ENCODE data around the gene AP3B2.

Gene AP3B2

DNA sequence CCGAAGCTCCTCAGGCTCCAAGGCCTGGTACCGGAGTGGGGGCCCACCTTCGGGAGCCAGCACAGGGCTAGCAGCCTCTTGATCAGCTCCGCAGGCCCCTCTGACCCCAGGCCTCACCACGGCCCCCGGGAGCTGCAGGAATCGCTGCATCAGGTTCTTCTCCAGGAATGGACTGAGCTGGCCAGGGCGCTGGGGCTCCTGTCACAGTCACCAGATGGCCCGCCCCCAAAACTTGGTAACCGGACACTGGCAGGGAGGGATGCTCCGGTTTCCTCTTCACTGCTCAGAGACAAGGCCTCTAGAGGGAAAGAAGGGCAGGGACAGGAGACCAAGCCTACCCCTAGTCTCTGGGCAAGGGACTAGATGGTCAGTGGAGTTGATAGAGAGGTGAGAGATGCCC is 9.9 kb downstream of the AP3B2 start:
- no peaks in the 10 kb centered on the region for H3K27me3 ChIP-seq (ENCODE audit: insufficient read depth, low read length, poor library complexity)
- no peak for DNase-seq
- ATAC-seq (ENCODE audit: insufficient read depth, low read depth), result no peak
- TF ChIP-seq, protein P1, sequence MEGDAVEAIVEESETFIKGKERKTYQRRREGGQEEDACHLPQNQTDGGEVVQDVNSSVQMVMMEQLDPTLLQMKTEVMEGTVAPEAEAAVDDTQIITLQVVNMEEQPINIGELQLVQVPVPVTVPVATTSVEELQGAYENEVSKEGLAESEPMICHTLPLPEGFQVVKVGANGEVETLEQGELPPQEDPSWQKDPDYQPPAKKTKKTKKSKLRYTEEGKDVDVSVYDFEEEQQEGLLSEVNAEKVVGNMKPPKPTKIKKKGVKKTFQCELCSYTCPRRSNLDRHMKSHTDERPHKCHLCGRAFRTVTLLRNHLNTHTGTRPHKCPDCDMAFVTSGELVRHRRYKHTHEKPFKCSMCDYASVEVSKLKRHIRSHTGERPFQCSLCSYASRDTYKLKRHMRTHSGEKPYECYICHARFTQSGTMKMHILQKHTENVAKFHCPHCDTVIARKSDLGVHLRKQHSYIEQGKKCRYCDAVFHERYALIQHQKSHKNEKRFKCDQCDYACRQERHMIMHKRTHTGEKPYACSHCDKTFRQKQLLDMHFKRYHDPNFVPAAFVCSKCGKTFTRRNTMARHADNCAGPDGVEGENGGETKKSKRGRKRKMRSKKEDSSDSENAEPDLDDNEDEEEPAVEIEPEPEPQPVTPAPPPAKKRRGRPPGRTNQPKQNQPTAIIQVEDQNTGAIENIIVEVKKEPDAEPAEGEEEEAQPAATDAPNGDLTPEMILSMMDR (IDR thresholded peaks at IDR 0.05; ENCODE audit: borderline replicate concordance, extremely low read depth, low read length, poor library complexity, severe bottlenecking), result no peak
- TF ChIP-seq EZH2 (IDR thresholded peaks at IDR 0.05; ENCODE audit: borderline replicate concordance, low read depth, low read length, severe bottlenecking), result no peak
- no peaks in the 10 kb centered on the region for H4K20me1 ChIP-seq (ENCODE audit: insufficient read depth, low read length)
- no peaks in the 10 kb centered on the region for H3K9me3 ChIP-seq (ENCODE audit: insufficient read depth, low read length, severe bottlenecking)
- no peak overlapping the region for H3K4me3 ChIP-seq (ENCODE audit: low read depth in 1 of 2, low read length in 2 of 2)
- H3K4me2 ChIP-seq (ENCODE audit: insufficient read depth, low read length), result no peak overlapping the region
- no peak overlapping the region for H2AFZ ChIP-seq (ENCODE audit: low read depth, low read length)
- H3K9ac ChIP-seq (ENCODE audit: low read depth, low read length), result no peak overlapping the region
- H3K79me2 ChIP-seq (ENCODE audit: insufficient read depth, low read length), result no peaks in the 10 kb centered on the region
- H3K4me1 ChIP-seq (ENCODE audit: insufficient read depth, low read length), result no peaks in the 10 kb centered on the region
- no peaks in the 10 kb centered on the region for H3K36me3 ChIP-seq (ENCODE audit: insufficient read depth, low read length)
- H3K27ac ChIP-seq (ENCODE audit: low read length), result no peak overlapping the region

- no peaks in the 10 kb centered on the region for H3K79me2 ChIP-seq (ENCODE audit: insufficient read depth, low read length)
- no peak overlapping the region for H3K4me3 ChIP-seq (ENCODE audit: low read depth in 1 of 2, low read length in 2 of 2)
- H3K36me3 ChIP-seq (ENCODE audit: insufficient read depth, low read length), result no peaks in the 10 kb centered on the region
- H3K27me3 ChIP-seq (ENCODE audit: insufficient read depth, low read length, poor library complexity), result no peaks in the 10 kb centered on the region
- DNase-seq, result no peak
- no peaks in the 10 kb centered on the region for H3K9me3 ChIP-seq (ENCODE audit: insufficient read depth, low read length, severe bottlenecking)
- no peak overlapping the region for H3K27ac ChIP-seq (ENCODE audit: low read length)
- ATAC-seq (ENCODE audit: insufficient read depth, low read depth), result no peak
- TF ChIP-seq EZH2 (IDR thresholded peaks at IDR 0.05; ENCODE audit: borderline replicate concordance, low read depth, low read length, severe bottlenecking), result no peak
- TF ChIP-seq, protein P1 (IDR thresholded peaks at IDR 0.05; ENCODE audit: borderline replicate concordance, extremely low read depth, low read length, poor library complexity, severe bottlenecking), result no peak
- no peak overlapping the region for H3K4me2 ChIP-seq (ENCODE audit: insufficient read depth, low read length)
- no peaks in the 10 kb centered on the region for H3K4me1 ChIP-seq (ENCODE audit: insufficient read depth, low read length)
- no peak overlapping the region for H2AFZ ChIP-seq (ENCODE audit: low read depth, low read length)
- no peak overlapping the region for H3K9ac ChIP-seq (ENCODE audit: low read depth, low read length)
- no peaks in the 10 kb centered on the region for H4K20me1 ChIP-seq (ENCODE audit: insufficient read depth, low read length)
Observed at GRCh38 chr15:82698711-82699345, 10.8 kb downstream of the AP3B2 start.

- Histone ChIP-seq H3K4me2 (ENCODE audit: insufficient read depth, low read length) (no peak overlapping the region), H3K27me3 (ENCODE audit: insufficient read depth, low read length, poor library complexity) (no peaks in the 10 kb centered on the region), H3K27ac (ENCODE audit: low read length) (no peak overlapping the region), H3K4me3 (ENCODE audit: low read depth in 1 of 2, low read length in 2 of 2) (no peak overlapping the region), H4K20me1 (ENCODE audit: insufficient read depth, low read length) (no peaks in the 10 kb centered on the region), H3K9ac (ENCODE audit: low read depth, low read length) (no peak overlapping the region), H3K36me3 (ENCODE audit: insufficient read depth, low read length) (no peaks in the 10 kb centered on the region), H3K79me2 (ENCODE audit: insufficient read depth, low read length) (no peaks in the 10 kb centered on the region), H2AFZ (ENCODE audit: low read depth, low read length) (no peak overlapping the region), H3K9me3 (ENCODE audit: insufficient read depth, low read length, severe bottlenecking) (no peaks in the 10 kb centered on the region), H3K4me1 (ENCODE audit: insufficient read depth, low read length) (no peaks in the 10 kb centered on the region)
- no peak for DNase-seq
- TF ChIP-seq, protein P1 (IDR thresholded peaks at IDR 0.05; ENCODE audit: borderline replicate concordance, extremely low read depth, low read length, poor library complexity, severe bottlenecking), result no peak
- no peak for TF ChIP-seq EZH2 (IDR thresholded peaks at IDR 0.05; ENCODE audit: borderline replicate concordance, low read depth, low read length, severe bottlenecking)
- ATAC-seq (ENCODE audit: insufficient read depth, low read depth), result no peak
Observed at GRCh38 chr15:82697735-82698407, 11.8 kb downstream of the AP3B2 start.
